K562 (cell line): Measurements from ENCODE around the gene PLEKHA7. TPM values are rescaled to one million over a fixed set of nuclear protein-coding genes. Genes with fewer than 3 reads are reported as not detected.

Experiments
- ARID1B ChIP-seq: fragments of 450-650 bp; IDR thresholded peaks from 2 replicates; pipeline ENCODE4 v1.6.1; 2016; ENCODE audit warnings: antibody characterized with exemption, mild to moderate bottlenecking, inconsistent platforms
- CC2D1A ChIP-seq: fragments of 450-650 bp; IDR thresholded peaks from 2 replicates; pipeline ENCODE4 v1.6.1; 2017; ENCODE audit warnings: mild to moderate bottlenecking
- CGGBP1 ChIP-seq: fragments of 250-450 bp; sonication (Bioruptor Pico); IDR thresholded peaks from 2 replicates; pipeline ENCODE4 v1.9.0; 2021; ENCODE audit warnings: mild to moderate bottlenecking
- CREB3L1 ChIP-seq: fragments of 450-650 bp; IDR thresholded peaks from 2 replicates; pipeline ENCODE4 v1.6.1; 2014; ENCODE audit warnings: low read depth, mild to moderate bottlenecking, moderate library complexity, borderline replicate concordance
- DDX20 ChIP-seq: fragments of 450-650 bp; IDR thresholded peaks from 2 replicates; pipeline ENCODE4 v1.6.1; 2016; ENCODE audit warnings: missing genetic modification characterization, low read depth, mild to moderate bottlenecking, missing compliant biosample characterization, moderate library complexity
- E2F4 ChIP-seq: sonication (generic); formaldehyde crosslinking; IDR thresholded peaks from 2 replicates; pipeline ENCODE4 v1.8.0; 2022; ENCODE audit warnings: mild to moderate bottlenecking, low read depth, missing genetic modification reagents
- E2F5 ChIP-seq: sonication (generic); formaldehyde crosslinking; IDR thresholded peaks from 2 replicates; pipeline ENCODE4 v1.8.0; 2022; ENCODE audit warnings: mild to moderate bottlenecking, missing genetic modification reagents
- FOXP1 ChIP-seq: sonication (generic); formaldehyde crosslinking; IDR thresholded peaks from 2 replicates; pipeline ENCODE4 v1.8.0; 2022; ENCODE audit warnings: mild to moderate bottlenecking, missing genetic modification reagents
- HOXB6 ChIP-seq: fragments of 250-450 bp; sonication (Bioruptor Pico); IDR thresholded peaks from 2 replicates; pipeline ENCODE4 v1.5.1; 2022; ENCODE audit warnings: mild to moderate bottlenecking, borderline replicate concordance
- MYC ChIP-seq, 2 experiments: fragments of 250-450 bp in 1 of 2; sonication (Bioruptor Pico) in 1 of 2; IDR thresholded peaks; 2 replicates each; pipeline versions ENCODE4 v1.5.1 to v1.6.1; 2012 to 2021; ENCODE audit warnings: low read depth in 2 of 2, borderline replicate concordance in 1 of 2, improper control_type of control experiment in 1 of 2, low read length in 1 of 2, mild to moderate bottlenecking in 1 of 2, moderate library complexity in 1 of 2
- NFIC ChIP-seq: fragments of 450-650 bp; IDR thresholded peaks from 2 replicates; pipeline ENCODE4 v1.6.1; 2017; ENCODE audit warnings: mild to moderate bottlenecking, inconsistent platforms
- SRF ChIP-seq, 2 experiments: fragments of 250-450, 450-650 bp in 1 of 2; sonication (Bioruptor Pico) in 1 of 2; sonication (generic) in 1 of 2; formaldehyde crosslinking; IDR thresholded peaks; 2 replicates each; pipeline versions ENCODE4 v1.5.0 to v1.5.1; 2020 to 2022; ENCODE audit warnings: mild to moderate bottlenecking in 1 of 2, missing genetic modification reagents in 1 of 2
- TCF3 ChIP-seq: sonication (generic); formaldehyde crosslinking; IDR thresholded peaks from 2 replicates; pipeline ENCODE4 v1.4.0; 2020; ENCODE audit warnings: mild to moderate bottlenecking, missing genetic modification reagents
- TEAD2 ChIP-seq: fragments of 450-650 bp; IDR thresholded peaks from 2 replicates; pipeline ENCODE4 v1.6.1; 2016; ENCODE audit warnings: missing genetic modification characterization, control low read depth, missing compliant biosample characterization
- YY1 ChIP-seq, 3 experiments: IDR thresholded peaks; 2 replicates each; pipeline ENCODE4 v1.6.1; 2011; ENCODE audit warnings: low read length in 2 of 3, mild to moderate bottlenecking in 2 of 3, moderate library complexity in 2 of 3, borderline replicate concordance in 1 of 3, control low read depth in 1 of 3, low read depth in 1 of 3; ENCODE audit not compliant: insufficient read depth in 3 of 3, insufficient replicate concordance in 2 of 3, control insufficient read depth in 1 of 3, insufficient read length in 1 of 3; ENCODE audit errors: extremely low read depth in 1 of 3
- ZFP36 ChIP-seq: fragments of 150-350 bp; IDR thresholded peaks from 2 replicates; pipeline ENCODE4 v1.6.1; 2018; ENCODE audit warnings: low read length, low read depth; ENCODE audit not compliant: partially characterized antibody
- polyA plus RNA-seq, 8 experiments: library from polyadenylated mRNA; depleted of rRNA in 4 of 8; stranded (reverse) in 5 of 8; unstranded in 3 of 8; fragments of >200 nt; fragmentation: Nextera tagmentation in 2 of 8; fragmentation: Illumina TruSeq in 1 of 8; extraction: Ambion mirVana in 2 of 8; extraction: Trizol in 1 of 8; gene quantifications; 2 replicates each; pipeline versions ENCODE4 v1.2.1 to v1.2.3, GENCODE V29; 2011 to 2014; ENCODE audit warnings: inconsistent platforms in 1 of 8, missing spikeins in 1 of 8
- total RNA-seq, 7 experiments: library from RNA; depleted of rRNA in 6 of 7; stranded (reverse); fragments of >200 nt in 6 of 7; fragmentation: Illumina TruSeq in 2 of 7; extraction: Trizol in 2 of 7; gene quantifications; 2 replicates each; pipeline versions ENCODE4 v1.2.1 to v1.2.3, GENCODE V29; 2011 to 2021; ENCODE audit warnings: low replicate concordance in 1 of 7
- TF ChIP-seq, protein P1 (sequence below): sonication (generic); formaldehyde crosslinking; IDR thresholded peaks from 2 replicates; pipeline ENCODE4 v1.8.0; 2023; ENCODE audit warnings: mild to moderate bottlenecking, missing genetic modification reagents
- TF ChIP-seq, protein P2 (sequence below): fragments of 450-650 bp; IDR thresholded peaks from 2 replicates; pipeline ENCODE4 v1.6.1; 2018; ENCODE audit warnings: mild to moderate bottlenecking, low read depth; ENCODE audit not compliant: partially characterized antibody

Gene PLEKHA7
- total and polyA plus RNA-seq, 9 of the 15 experiments (the other 6 are each of a cell fraction or from before 2014, with no cell fraction given), result 0.06 to 0.77 (median 0.20) TPM; not detected in 1

DNA sequence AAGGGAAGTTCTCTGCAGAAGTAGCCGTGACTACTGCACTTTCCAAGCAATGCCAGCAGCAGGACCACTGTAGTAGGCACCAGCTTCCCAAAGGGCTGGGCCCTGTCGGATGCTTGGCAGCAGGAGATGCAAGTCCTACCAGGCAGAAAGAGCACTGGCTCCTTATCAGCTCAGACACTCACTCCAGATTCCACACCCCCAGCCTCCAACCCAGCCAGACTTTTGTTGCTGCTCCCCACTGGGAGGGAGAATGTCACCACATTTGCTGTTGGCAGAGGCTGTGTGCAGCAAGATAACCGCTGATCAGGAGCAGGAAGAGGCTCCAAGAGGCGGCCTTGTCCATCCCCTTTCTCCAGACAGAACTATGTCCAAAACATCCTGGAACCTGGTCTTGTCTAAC lies 157.0 kb downstream of the PLEKHA7 start (continued):
- TF ChIP-seq, protein P1, sequence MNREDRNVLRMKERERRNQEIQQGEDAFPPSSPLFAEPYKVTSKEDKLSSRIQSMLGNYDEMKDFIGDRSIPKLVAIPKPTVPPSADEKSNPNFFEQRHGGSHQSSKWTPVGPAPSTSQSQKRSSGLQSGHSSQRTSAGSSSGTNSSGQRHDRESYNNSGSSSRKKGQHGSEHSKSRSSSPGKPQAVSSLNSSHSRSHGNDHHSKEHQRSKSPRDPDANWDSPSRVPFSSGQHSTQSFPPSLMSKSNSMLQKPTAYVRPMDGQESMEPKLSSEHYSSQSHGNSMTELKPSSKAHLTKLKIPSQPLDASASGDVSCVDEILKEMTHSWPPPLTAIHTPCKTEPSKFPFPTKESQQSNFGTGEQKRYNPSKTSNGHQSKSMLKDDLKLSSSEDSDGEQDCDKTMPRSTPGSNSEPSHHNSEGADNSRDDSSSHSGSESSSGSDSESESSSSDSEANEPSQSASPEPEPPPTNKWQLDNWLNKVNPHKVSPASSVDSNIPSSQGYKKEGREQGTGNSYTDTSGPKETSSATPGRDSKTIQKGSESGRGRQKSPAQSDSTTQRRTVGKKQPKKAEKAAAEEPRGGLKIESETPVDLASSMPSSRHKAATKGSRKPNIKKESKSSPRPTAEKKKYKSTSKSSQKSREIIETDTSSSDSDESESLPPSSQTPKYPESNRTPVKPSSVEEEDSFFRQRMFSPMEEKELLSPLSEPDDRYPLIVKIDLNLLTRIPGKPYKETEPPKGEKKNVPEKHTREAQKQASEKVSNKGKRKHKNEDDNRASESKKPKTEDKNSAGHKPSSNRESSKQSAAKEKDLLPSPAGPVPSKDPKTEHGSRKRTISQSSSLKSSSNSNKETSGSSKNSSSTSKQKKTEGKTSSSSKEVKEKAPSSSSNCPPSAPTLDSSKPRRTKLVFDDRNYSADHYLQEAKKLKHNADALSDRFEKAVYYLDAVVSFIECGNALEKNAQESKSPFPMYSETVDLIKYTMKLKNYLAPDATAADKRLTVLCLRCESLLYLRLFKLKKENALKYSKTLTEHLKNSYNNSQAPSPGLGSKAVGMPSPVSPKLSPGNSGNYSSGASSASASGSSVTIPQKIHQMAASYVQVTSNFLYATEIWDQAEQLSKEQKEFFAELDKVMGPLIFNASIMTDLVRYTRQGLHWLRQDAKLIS (CRISPR knock-in tag), result no peak
- TF ChIP-seq CREB3L1, result no peak
- TF ChIP-seq YY1 (IDR thresholded peaks at IDR 0.05; ENCODE audit: borderline replicate concordance in 1 of 3, control insufficient read depth in 1 of 3, extremely low read depth in 1 of 3, insufficient read depth in 3 of 3, insufficient read length in 1 of 3, insufficient replicate concordance in 2 of 3, low read depth in 1 of 3, low read length in 2 of 3), result no peak
- no peak for TF ChIP-seq SRF (CRISPR knock-in tag; IDR thresholded peaks at IDR 0.05)
- peak; percentile 96 for TF ChIP-seq ARID1B
- peak; percentile 97 for TF ChIP-seq TCF3 (CRISPR knock-in tag)
- peak; percentile 93 for TF ChIP-seq NFIC
- TF ChIP-seq HOXB6 (CRISPR knock-in tag), result no peak
- TF ChIP-seq FOXP1 (CRISPR knock-in tag), result no peak
- TF ChIP-seq CGGBP1, result no peak
- TF ChIP-seq MYC (IDR thresholded peaks at IDR 0.05; ENCODE audit: low read depth, low read length), result no peak
- TF ChIP-seq MYC (CRISPR knock-in tag; IDR thresholded peaks at IDR 0.05; ENCODE audit: borderline replicate concordance, low read depth), result no peak
- TF ChIP-seq, protein P2, sequence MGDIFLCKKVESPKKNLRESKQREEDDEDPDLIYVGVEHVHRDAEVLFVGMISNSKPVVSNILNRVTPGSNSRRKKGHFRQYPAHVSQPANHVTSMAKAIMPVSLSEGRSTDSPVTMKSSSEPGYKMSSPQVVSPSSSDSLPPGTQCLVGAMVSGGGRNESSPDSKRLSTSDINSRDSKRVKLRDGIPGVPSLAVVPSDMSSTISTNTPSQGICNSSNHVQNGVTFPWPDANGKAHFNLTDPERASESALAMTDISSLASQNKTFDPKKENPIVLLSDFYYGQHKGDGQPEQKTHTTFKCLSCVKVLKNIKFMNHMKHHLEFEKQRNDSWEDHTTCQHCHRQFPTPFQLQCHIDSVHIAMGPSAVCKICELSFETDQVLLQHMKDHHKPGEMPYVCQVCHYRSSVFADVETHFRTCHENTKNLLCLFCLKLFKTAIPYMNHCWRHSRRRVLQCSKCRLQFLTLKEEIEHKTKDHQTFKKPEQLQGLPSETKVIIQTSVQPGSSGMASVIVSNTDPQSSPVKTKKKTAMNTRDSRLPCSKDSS, result no peak
- TF ChIP-seq E2F5, result no peak
- peak; percentile 87; the same call in 1 of the 2 replicates for TF ChIP-seq CC2D1A
- TF ChIP-seq DDX20, result no peak
- TF ChIP-seq TEAD2, result no peak
- no peak for TF ChIP-seq E2F4 (CRISPR knock-in tag)
- TF ChIP-seq ZFP36, result peak; percentile 33
